HepG2 (cell line): ENCODE data around the gene ATXN7L2. TPM values are rescaled to one million over a fixed set of nuclear protein-coding genes. Genes with fewer than 3 reads are reported as not detected.

Experiments
- ATAC-seq: fragments of 200-7000 bp; cut with Tn5 transposase; 3 replicates; pipeline ENCODE4 v1.9.1; 2020; ENCODE audit warnings: mild to moderate bottlenecking, moderate library complexity
- BruUV-seq: library from RNA; stranded (reverse); fragments of 400-500 nt; replicated peaks from 2 replicates; lab custom pipeline; 2021; lab: Mats Ljungman, UMichigan
- CTCF ChIA-PET: fragments of 300-600 bp; formaldehyde crosslinking; extraction: SDS; loops from one replicate; lab custom pipeline; 2021; ENCODE audit warnings: low total read pairs, inconsistent platforms, low intra/inter-chr PET ratio; lab: Yijun Ruan, JAX
- POLR2A ChIA-PET: fragments of 350-600 bp; sonication (Branson Sonifier 250); formaldehyde crosslinking; loops from one replicate; lab custom pipeline; 2020; ENCODE audit warnings: antibody characterized with exemption, inconsistent platforms; lab: Yijun Ruan, JAX
- DNase-seq: peaks from one replicate; pipeline ENCODE4 v3.0.0-alpha.2; 2015; ENCODE audit warnings: low spot score
- FAIRE-seq: peaks from 3 replicates; lab custom pipeline; 2011; peaks lifted over from hg19 to GRCh38; lab: Jason Lieb, UNC
- H2AFZ ChIP-seq: one replicate; pipeline ENCODE4 v1.6.1; 2011; ENCODE audit warnings: low read length, inconsistent platforms
- H3K27ac ChIP-seq: fragments of 300-600 bp; 3 replicates; pipeline ENCODE4 v1.8.0; 2011; ENCODE audit warnings: mixed run types, mild to moderate bottlenecking, mixed read lengths, low read length, inconsistent platforms; ENCODE audit not compliant: insufficient read depth; ENCODE audit errors: extremely low read length
- H3K27me3 ChIP-seq, 2 experiments: fragments of 200-600 bp in 1 of 2; 2 replicates in 1 of 2; 3 replicates in 1 of 2; pipeline versions ENCODE4 v1.6.0 to v1.8.0; 2011; ENCODE audit warnings: low read length in 2 of 2, mild to moderate bottlenecking in 2 of 2, moderate library complexity in 2 of 2, inconsistent platforms in 1 of 2; ENCODE audit not compliant: insufficient read depth in 2 of 2, control insufficient read depth in 1 of 2
- H3K36me3 ChIP-seq, 2 experiments: fragments of 200-600 bp in 1 of 2; replicated peaks in 1 of 2; 2 replicates in 1 of 2; 3 replicates in 1 of 2; pipeline versions ENCODE4 v1.5.1 to v1.8.0; 2011; ENCODE audit warnings: low read length in 2 of 2, inconsistent platforms in 1 of 2; ENCODE audit not compliant: insufficient read depth in 2 of 2, control insufficient read depth in 1 of 2
- H3K4me1 ChIP-seq: 2 replicates; pipeline ENCODE4 v1.5.1; 2012; ENCODE audit warnings: low read length, inconsistent platforms; ENCODE audit not compliant: insufficient read depth
- H3K4me2 ChIP-seq: 2 replicates; pipeline ENCODE4 v1.6.0; 2011; ENCODE audit warnings: low read depth, low read length, inconsistent platforms
- H3K4me3 ChIP-seq, 3 experiments: fragments of 200-600 bp in 1 of 3; sonication (generic), shearing (Covaris generic) in 1 of 3; replicated peaks in 1 of 3; 2 replicates each; pipeline ENCODE4 v1.5.1; 2011 to 2016; ENCODE audit warnings: low read length in 3 of 3, inconsistent platforms in 2 of 3, low read depth in 2 of 3, mild to moderate bottlenecking in 2 of 3, control low read depth in 1 of 3, mixed read lengths in 1 of 3; ENCODE audit not compliant: insufficient read depth in 1 of 3
- H3K79me2 ChIP-seq: one replicate; pipeline ENCODE4 v1.6.1; 2011; ENCODE audit warnings: low read length, inconsistent platforms; ENCODE audit not compliant: insufficient read depth
- H3K9ac ChIP-seq: 2 replicates; pipeline ENCODE4 v1.6.0; 2011; ENCODE audit warnings: mild to moderate bottlenecking, low read depth, low read length, inconsistent platforms; ENCODE audit not compliant: insufficient read depth
- H3K9me3 ChIP-seq: 2 replicates; pipeline ENCODE4 v1.5.1; 2012; ENCODE audit warnings: mild to moderate bottlenecking, low read length
- H4K20me1 ChIP-seq: 2 replicates; pipeline ENCODE4 v1.6.0; 2011; ENCODE audit warnings: inconsistent platforms, mild to moderate bottlenecking, low read length, moderate library complexity; ENCODE audit not compliant: insufficient read depth
- FUBP1 ChIP-seq: sonication (generic); formaldehyde crosslinking; IDR thresholded peaks from 2 replicates; pipeline ENCODE4 v1.5.1; 2020; ENCODE audit warnings: missing genetic modification reagents, mild to moderate bottlenecking, borderline replicate concordance
- HOXA9 ChIP-seq: sonication (generic); formaldehyde crosslinking; IDR thresholded peaks from 2 replicates; pipeline ENCODE4 v1.8.1; 2022; ENCODE audit warnings: missing genetic modification reagents, mild to moderate bottlenecking, moderate library complexity, borderline replicate concordance
- KLF16 ChIP-seq, 2 experiments: sonication (generic) in 1 of 2; formaldehyde crosslinking in 1 of 2; IDR thresholded peaks; 2 replicates each; pipeline versions ENCODE4 v1.6.1 to v1.8.0; 2016 to 2023; ENCODE audit warnings: missing genetic modification reagents in 2 of 2, missing compliant biosample characterization in 1 of 2
- MATR3 ChIP-seq: sonication (generic); formaldehyde crosslinking; IDR thresholded peaks from 2 replicates; pipeline ENCODE4 v1.4.0; 2020; ENCODE audit warnings: missing genetic modification reagents
- ZNF274 ChIP-seq: sonication (generic); formaldehyde crosslinking; IDR thresholded peaks from 2 replicates; pipeline ENCODE4 v1.5.1; 2020; ENCODE audit warnings: mild to moderate bottlenecking, missing genetic modification reagents
- ZNF572 ChIP-seq: sonication (generic); formaldehyde crosslinking; IDR thresholded peaks from 2 replicates; pipeline ENCODE4 v1.5.1; 2020; ENCODE audit warnings: mild to moderate bottlenecking, missing genetic modification reagents
- ZNF839 ChIP-seq: sonication (generic); formaldehyde crosslinking; IDR thresholded peaks from 2 replicates; pipeline ENCODE4 v1.4.0; 2020; ENCODE audit warnings: missing genetic modification reagents, mild to moderate bottlenecking, borderline replicate concordance
- WGBS: methylation state at CpG from one replicate; pipeline ENCODE4 v1.1.6; 2017; ENCODE audit warnings: low lambda C conversion rate; 5-methylcytosine and 5-hydroxymethylcytosine counted together
- in situ Hi-C: cut with HindIII; loops from 2 replicates; pipeline ENCODE4 v1.10.0; 2017; ENCODE audit warnings: low pct_unique_long_range_greater_than_20kb; ENCODE audit not compliant: extremely low pct_ligation_motif_present
- intact Hi-C: fragments of 100-400 bp; cut with micrococcal nuclease; formaldehyde crosslinking; loops from one replicate; pipeline ENCODE4 v1.10.0; 2022; ENCODE audit not compliant: unreplicated experiment
- polyA plus RNA-seq, 8 experiments: library from polyadenylated mRNA; depleted of rRNA in 3 of 8; stranded (reverse) in 7 of 8; unstranded in 1 of 8; fragments of >200 nt; fragmentation: Illumina TruSeq in 4 of 8; extraction: Trizol in 4 of 8; gene quantifications; 2 replicates each; pipeline versions ENCODE4 v1.2.1 to v1.2.3, GENCODE V29; 2011 to 2016; ENCODE audit warnings: low read depth in 4 of 8, missing spikeins in 1 of 8, mixed read lengths in 1 of 8; ENCODE audit not compliant: insufficient read depth in 1 of 8
- total RNA-seq, 5 experiments: library from RNA; depleted of rRNA; stranded (reverse); fragments of >200 nt; fragmentation: Illumina TruSeq; extraction: Trizol; gene quantifications; 2 replicates each; pipeline ENCODE4 v1.2.3, GENCODE V29; 2016; ENCODE audit warnings: low read depth in 1 of 5
- TF ChIP-seq, protein P1 (sequence below): sonication (generic); formaldehyde crosslinking; IDR thresholded peaks from 2 replicates; pipeline ENCODE4 v1.5.0; 2020; ENCODE audit warnings: missing genetic modification reagents
- TF ChIP-seq, protein P2 (sequence below), 2 experiments: fragments of 450-650 bp in 1 of 2; sonication (generic) in 1 of 2; formaldehyde crosslinking; IDR thresholded peaks; 2 replicates each; pipeline versions ENCODE4 v1.5.0 to v1.8.0; 2020 to 2022; ENCODE audit warnings: mild to moderate bottlenecking in 1 of 2, missing genetic modification reagents in 1 of 2
- TF ChIP-seq, protein P3 (sequence below): sonication (generic); formaldehyde crosslinking; IDR thresholded peaks from 2 replicates; pipeline ENCODE4 v1.4.0; 2020; ENCODE audit warnings: mild to moderate bottlenecking, missing genetic modification reagents, borderline replicate concordance

ATXN7L2 gene
- total and polyA plus RNA-seq, 2 of the 13 experiments (the other 11 are each of a cell fraction or from before 2014, with no cell fraction given), result 2.7 to 2.8 TPM

GRCh38 chr1:109527098-109527811 lies 43.5 kb downstream of the ATXN7L2 start (continued):
- TF ChIP-seq ZNF274 (CRISPR knock-in tag) (no peak), ZNF572 (CRISPR knock-in tag) (no peak)
- TF ChIP-seq, protein P1, sequence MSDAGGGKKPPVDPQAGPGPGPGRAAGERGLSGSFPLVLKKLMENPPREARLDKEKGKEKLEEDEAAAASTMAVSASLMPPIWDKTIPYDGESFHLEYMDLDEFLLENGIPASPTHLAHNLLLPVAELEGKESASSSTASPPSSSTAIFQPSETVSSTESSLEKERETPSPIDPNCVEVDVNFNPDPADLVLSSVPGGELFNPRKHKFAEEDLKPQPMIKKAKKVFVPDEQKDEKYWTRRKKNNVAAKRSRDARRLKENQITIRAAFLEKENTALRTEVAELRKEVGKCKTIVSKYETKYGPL (CRISPR knock-in tag), result no peak

GRCh38 chr1:109527846-109528695 lies 44.4 kb downstream of the ATXN7L2 start:
- intact Hi-C loops (no loop called here), in situ Hi-C loops (no loop called here)
- H3K27me3 ChIP-seq, result peaks cover 7 to 61% of the 10 kb centered on the region in 2 experiments; a peak in 4 of 5 replicates
- no peaks in the 10 kb centered on the region for H3K79me2 ChIP-seq
- ATAC-seq (no peak), DNase-seq (no peak), FAIRE-seq (no peak)
- CTCF ChIA-PET, result no interaction called here
- BruUV-seq, result no TSS peak
- POLR2A ChIA-PET, result interaction anchor here (1.0 kb wide), 1 partner anchor 11 kb away, joined by 3 read pairs; no protein-coding TSS in a partner anchor
- no peaks in the 10 kb centered on the region for H4K20me1 ChIP-seq
- 35% methylated on average over 7 of the region's 9 CpGs for WGBS
- H2AFZ ChIP-seq, result no peak overlapping the region
- H3K27ac ChIP-seq, result no peak overlapping the region
- H3K4me2 ChIP-seq, result no peak overlapping the region
- H3K36me3 ChIP-seq, result no peaks in the 10 kb centered on the region
- H3K9ac ChIP-seq, result no peak overlapping the region
- H3K4me3 ChIP-seq, result no peak overlapping the region
- H3K9me3 ChIP-seq, result no peaks in the 10 kb centered on the region
- H3K4me1 ChIP-seq, result peaks cover 15% of the 10 kb centered on the region; the same call in 1 of the 2 replicates
- TF ChIP-seq MATR3 (CRISPR knock-in tag) (no peak), FUBP1 (no peak), KLF16 (CRISPR knock-in tag; IDR thresholded peaks at IDR 0.05) (no peak), ZNF839 (no peak), HOXA9 (CRISPR knock-in tag) (no peak)
- TF ChIP-seq, protein P2, sequence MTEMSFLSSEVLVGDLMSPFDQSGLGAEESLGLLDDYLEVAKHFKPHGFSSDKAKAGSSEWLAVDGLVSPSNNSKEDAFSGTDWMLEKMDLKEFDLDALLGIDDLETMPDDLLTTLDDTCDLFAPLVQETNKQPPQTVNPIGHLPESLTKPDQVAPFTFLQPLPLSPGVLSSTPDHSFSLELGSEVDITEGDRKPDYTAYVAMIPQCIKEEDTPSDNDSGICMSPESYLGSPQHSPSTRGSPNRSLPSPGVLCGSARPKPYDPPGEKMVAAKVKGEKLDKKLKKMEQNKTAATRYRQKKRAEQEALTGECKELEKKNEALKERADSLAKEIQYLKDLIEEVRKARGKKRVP (CRISPR knock-in tag; IDR thresholded peaks at IDR 0.05), result no peak
- TF ChIP-seq, protein P3, sequence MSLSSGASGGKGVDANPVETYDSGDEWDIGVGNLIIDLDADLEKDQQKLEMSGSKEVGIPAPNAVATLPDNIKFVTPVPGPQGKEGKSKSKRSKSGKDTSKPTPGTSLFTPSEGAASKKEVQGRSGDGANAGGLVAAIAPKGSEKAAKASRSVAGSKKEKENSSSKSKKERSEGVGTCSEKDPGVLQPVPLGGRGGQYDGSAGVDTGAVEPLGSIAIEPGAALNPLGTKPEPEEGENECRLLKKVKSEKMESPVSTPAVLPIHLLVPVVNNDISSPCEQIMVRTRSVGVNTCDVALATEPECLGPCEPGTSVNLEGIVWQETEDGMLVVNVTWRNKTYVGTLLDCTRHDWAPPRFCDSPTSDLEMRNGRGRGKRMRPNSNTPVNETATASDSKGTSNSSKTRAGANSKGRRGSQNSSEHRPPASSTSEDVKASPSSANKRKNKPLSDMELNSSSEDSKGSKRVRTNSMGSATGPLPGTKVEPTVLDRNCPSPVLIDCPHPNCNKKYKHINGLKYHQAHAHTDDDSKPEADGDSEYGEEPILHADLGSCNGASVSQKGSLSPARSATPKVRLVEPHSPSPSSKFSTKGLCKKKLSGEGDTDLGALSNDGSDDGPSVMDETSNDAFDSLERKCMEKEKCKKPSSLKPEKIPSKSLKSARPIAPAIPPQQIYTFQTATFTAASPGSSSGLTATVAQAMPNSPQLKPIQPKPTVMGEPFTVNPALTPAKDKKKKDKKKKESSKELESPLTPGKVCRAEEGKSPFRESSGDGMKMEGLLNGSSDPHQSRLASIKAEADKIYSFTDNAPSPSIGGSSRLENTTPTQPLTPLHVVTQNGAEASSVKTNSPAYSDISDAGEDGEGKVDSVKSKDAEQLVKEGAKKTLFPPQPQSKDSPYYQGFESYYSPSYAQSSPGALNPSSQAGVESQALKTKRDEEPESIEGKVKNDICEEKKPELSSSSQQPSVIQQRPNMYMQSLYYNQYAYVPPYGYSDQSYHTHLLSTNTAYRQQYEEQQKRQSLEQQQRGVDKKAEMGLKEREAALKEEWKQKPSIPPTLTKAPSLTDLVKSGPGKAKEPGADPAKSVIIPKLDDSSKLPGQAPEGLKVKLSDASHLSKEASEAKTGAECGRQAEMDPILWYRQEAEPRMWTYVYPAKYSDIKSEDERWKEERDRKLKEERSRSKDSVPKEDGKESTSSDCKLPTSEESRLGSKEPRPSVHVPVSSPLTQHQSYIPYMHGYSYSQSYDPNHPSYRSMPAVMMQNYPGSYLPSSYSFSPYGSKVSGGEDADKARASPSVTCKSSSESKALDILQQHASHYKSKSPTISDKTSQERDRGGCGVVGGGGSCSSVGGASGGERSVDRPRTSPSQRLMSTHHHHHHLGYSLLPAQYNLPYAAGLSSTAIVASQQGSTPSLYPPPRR, result no peak
